ENCODE data around the gene TNFSF8.

GRCh38 chr9:114861273-114861672 is 69.1 kb downstream of the TNFSF8 start:
- TF ChIP-seq EP300 (IDR thresholded peaks at IDR 0.05; ENCODE audit: borderline replicate concordance) (no peak), REST (IDR thresholded peaks at IDR 0.05; ENCODE audit: low read depth) (no peak), RAD21 (IDR thresholded peaks at IDR 0.05; ENCODE audit: low read depth) (no peak), CREB1 (IDR thresholded peaks at IDR 0.05; ENCODE audit: low read depth) (no peak), NFIC (IDR thresholded peaks at IDR 0.05) (no peak)

Data from Ishikawa (cell line).